GM18505 (cell line): ENCODE results near the gene WNT9A.

Source experiments
- ATAC-seq: cut with Tn5 transposase; IDR thresholded peaks from one replicate; pipeline ENCODE4 v1.9.1; 2021; ENCODE audit not compliant: unreplicated experiment
- POLR2A ChIP-seq: IDR thresholded peaks from 4 replicates; pipeline ENCODE4 v1.6.1; 2011; ENCODE audit warnings: borderline replicate concordance; ENCODE audit not compliant: insufficient read depth, insufficient read length; ENCODE audit errors: extremely low read depth

Gene WNT9A

DNA sequence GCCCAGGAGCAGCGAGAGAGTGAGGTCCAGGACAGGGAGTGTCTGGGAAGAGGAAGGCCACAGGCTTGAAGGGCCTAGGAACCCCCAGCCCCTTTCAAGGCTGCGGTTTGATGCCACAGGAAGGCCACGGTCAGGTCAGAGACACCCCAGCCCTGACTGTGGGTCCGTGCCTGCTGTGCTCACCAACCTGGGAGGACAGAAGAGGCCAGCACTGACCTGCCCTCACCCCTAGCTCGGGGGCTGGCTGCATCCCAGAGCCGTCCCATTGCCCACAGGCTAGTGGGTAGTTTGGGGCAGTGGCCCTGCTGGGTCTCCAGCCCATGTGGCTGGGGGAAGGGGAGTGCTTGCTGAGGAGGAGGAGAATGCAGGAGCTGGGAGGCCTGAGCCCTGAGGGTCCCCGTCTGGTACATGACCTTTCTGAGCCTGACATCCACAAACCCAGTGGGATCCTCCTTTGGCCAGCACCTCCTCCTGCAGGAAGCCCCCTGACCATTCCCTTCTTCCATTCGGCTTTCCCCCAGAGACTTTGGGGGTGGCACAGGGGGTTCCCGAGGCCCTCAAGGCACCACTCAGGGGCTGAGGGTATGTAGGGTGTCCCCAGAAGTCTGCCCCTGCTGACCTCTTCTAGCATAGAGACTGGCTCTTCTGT lies 54.3 kb downstream of the WNT9A start:
- no peak for ATAC-seq
- no peak for TF ChIP-seq POLR2A

DNA sequence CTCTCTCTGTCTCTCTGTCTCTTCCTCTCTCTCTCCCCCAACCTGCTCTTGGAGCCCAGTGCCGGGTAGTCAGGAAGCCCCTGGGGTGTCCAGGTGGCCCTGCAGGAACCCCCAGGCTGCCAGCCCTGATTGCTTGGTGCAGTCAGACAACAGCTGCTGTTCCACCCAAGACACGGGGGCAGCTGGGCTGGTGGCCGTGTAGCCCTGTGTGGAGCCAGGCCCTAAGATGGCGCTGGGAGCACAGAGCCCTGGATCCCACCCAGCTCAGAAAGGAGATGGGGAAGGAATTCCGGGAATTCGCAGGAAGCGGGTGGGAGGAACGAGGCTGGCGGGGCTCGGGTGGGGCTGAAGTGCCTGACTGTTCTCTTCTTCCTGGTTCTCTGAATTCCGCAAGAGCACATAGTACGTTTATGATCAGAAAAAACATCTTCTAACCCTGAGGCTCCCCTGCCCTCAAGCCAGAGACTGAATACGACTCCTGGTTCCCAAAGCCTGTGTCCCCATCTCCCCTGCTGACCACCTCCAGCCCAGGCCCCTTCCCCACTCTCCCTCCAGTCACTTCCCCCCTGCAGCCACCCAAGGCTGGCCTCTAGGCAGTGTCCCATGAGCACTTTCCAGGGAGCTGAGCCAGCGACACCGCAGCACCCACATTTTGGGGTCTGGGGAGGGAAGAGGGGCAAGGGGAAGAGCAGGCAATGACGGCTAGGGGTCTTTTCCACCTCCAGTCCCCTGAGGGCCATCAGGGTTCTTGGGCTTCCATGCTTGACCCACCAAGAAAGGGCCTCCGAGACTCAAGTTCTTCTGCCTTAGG lies 55.0 kb downstream of the WNT9A start:
- no peak for ATAC-seq
- TF ChIP-seq POLR2A, result no peak

DNA sequence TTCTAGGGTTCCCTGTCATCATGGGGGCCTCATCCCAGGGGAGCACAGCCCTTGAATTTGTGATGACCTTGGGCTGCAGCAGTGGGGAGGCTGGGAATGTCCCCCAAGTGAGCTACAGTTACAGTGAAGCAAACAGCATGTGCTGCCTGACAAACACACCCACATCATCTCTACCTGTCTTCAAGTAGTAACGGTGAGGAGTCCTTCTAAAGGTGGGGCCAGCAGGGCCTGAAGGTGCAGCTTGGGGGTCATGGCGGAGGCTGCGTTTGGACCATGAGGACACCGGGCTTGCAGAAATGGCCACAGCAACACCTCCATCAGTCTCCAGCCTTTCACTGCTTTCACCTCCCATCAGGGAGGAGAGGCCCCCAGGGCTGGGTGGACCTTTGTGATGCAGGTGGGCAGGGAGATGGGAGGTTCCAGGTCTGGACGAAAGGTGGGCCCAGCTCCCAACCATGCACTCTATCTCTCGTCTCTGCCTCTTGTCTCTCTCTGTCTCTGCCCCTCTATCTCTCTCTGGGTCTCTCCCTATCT lies 55.7 kb downstream of the WNT9A start:
- TF ChIP-seq POLR2A, result no peak
- ATAC-seq, result no peak

DNA sequence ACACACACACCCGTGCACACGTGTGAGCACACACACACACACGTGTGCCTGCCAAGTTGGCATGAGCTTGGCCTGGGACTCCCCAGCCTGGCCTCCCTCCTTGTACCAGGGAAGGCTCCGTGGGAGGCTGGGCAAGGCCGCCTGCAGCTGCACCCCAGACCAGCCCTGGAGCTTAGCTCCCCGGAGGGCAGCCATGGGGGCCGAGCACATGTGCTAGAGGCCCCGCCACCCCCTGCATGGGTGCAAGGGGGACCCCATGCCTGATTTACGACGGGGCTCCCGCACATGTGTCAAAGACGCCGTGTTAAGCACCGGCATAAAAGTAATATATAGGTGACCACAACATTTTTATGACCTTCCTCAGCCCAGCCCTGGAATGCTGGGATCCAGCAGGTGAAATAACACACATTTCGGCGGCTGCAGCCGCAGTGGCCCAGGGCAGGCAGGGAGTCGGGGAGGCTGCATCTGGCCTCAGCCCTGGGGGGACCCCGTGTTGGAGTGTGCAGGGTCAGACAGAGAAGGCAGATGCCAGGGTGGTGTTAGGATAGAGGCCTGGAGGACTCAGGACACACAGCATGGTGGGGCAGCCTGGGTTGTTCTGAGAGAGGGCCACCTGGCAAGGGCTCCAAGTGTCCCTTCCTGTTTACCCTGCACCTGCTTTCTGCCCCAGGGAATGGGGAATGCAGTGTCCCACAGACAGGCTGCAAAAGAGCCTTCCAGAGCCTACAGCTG lies 56.3 kb downstream of the WNT9A start:
- no peak for ATAC-seq
- TF ChIP-seq POLR2A, result no peak

DNA sequence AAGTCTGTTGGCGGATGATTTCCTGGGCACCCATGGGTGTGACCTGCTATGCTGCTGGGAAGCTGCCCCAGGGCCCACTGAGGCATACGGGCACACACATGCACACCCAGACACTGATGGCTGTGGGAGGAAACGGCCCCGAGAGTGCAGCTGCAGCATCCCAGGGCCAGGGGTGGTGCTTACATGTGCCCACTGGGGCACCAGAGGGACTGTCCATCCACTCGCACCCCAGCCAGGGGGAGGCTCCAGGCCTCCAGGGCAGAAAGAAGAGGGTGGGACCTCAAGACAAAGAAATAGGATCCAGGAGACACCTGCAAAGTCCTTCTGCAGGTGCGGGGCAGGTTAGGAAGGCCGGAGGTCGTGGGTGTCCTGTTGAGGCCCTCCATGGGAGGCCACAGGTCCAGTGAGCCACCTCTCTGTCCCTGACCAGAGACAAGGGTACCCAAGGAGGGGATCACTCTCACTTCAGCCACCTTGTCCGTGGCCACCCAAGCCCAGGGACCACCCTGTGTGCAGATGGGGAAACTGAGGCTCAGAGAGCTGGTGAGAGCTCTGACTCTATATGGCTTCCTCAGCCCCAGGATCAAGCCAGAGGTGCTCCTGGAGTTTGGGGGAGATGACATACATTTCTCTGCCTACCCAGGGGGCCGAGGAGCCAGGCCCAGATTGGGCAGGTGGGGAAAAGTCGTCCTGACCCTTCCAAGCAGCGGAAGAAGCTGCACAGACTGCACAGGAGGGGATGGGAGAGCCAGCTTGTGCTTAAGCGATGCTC lies 57.1 kb downstream of the WNT9A start:
- TF ChIP-seq POLR2A, result no peak
- no peak for ATAC-seq

DNA sequence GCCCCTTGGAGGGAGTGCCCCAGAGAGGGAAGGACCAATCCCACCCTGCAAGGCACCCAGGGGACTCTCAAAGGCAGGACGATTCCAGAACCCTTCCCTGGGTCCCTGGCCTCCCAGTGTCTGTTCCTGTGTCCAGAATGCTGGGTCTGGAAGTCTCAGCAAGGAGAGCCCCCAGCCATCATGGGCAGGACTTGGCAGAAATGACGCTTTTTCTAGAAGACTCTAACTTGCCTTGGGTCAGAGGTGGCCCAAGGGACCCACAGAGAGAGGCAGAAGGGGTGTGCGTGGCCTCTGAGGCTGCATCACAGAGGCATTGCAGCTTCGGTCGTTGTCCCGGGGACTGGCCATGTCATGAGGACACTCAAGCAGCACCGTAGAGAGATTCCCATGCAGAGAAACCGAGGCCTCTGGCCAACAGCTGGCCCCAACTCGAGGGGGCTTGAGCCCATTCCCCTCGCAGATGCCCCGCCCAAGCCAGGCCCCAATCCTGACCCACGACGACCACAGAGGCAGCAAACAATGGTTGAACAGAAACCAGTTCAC lies 57.8 kb downstream of the WNT9A start:
- TF ChIP-seq POLR2A, result no peak
- ATAC-seq, result no peak

DNA sequence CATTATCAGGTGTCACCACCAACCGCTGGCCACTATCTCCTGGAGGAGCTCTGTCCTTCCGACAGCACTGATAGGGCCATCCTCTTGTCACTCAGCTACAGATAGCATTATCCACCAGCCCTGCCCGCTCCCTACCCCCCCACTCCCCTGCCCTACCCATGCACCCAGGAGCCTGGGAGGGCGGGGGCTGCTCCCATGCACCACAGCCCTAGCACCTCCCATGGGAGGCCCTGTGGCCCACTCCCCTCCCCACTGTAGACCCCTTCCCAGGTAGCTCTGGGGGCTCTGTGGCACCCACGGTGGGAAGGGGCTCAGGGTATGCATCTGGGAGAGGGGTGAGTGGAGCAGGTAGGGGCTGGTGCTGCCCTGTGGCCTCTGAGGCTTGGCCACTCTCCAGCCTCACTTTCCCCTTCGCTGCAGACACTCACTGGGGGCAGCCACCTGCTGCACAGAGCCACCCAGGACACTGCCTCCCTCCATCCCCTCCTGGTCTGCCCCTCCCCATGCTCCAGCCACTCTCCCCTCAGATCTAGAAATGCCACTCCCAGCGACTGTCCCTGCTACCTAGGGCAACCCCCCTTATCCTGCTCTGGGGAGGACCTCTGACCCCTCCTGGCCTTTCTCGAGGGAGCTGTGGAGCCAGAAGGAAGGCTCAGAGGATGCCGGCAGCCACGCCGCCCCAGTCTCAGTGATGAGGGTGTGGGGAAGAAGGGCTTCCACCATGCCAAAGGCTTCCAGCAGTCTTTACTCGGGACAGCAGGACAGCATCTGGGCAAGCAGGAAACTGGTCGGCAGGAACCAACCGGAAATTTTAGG lies 58.5 kb downstream of the WNT9A start:
- TF ChIP-seq POLR2A, result no peak
- ATAC-seq, result no peak

DNA sequence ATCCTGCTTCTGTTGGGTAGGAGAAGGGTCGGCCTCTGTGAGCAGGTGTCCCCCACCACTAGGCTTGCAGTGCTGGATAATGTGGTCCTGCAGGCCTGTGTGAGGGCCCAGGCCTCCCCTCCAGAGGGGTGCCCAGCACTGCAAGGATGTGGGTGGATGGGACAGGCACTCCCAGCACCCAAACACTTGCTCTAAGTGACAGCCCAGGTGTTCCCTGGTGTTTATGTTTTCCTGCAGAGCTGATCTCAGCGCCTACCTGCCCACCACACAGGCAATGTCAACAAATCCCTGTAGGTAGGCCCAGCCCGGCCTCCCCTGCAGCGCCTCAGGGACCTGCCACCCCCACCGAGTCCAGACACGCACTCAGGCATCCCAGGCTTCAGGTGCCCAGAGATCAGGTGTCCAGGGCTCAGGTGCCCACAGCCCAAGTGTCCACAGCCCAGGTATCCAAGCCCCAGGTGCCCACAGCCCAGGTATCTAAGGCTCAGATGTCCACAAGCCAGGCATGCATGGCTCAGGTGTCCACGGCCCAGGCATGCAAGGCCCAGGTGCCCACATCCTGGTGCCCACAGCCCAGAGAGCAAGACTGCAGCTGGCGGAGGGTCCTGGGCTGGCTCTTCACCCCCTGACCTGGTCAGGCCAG lies 59.2 kb downstream of the WNT9A start:
- no peak for ATAC-seq
- TF ChIP-seq POLR2A, result no peak

DNA sequence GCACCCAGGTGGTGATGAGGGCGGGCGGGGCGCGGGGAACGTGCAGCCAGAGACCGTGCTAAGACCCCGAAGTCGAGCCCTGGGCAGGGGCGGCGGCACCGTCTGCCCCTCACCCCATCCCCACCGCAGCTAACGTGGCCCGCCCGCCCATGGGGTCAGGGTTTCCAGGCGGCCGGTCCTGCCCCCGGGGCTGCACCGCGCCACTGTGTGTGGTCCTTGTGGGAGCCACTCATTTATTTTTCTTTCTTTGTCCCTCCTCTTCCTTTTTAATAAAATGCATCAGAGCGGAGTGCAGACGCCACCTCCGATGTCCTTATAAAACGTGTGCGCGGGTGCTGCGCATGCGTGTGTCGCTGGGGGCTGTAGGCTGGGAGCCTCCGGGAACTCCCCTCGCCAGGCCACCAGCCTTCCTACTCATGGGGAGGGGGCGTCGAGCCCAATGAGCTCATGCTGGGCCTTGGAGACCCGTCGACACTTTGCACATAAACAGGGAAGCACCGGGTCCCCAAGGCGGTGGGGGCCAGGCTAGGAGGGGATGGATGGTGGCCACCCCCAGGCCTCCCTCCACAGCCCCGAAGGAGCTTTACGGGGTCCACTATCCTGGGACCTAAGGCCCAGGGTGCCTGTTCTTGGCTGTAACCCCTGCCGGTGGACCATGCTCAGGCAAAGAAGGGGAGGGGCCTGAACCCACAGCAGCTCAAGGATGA lies 59.9 kb downstream of the WNT9A start:
- ATAC-seq, result no peak
- no peak for TF ChIP-seq POLR2A

DNA sequence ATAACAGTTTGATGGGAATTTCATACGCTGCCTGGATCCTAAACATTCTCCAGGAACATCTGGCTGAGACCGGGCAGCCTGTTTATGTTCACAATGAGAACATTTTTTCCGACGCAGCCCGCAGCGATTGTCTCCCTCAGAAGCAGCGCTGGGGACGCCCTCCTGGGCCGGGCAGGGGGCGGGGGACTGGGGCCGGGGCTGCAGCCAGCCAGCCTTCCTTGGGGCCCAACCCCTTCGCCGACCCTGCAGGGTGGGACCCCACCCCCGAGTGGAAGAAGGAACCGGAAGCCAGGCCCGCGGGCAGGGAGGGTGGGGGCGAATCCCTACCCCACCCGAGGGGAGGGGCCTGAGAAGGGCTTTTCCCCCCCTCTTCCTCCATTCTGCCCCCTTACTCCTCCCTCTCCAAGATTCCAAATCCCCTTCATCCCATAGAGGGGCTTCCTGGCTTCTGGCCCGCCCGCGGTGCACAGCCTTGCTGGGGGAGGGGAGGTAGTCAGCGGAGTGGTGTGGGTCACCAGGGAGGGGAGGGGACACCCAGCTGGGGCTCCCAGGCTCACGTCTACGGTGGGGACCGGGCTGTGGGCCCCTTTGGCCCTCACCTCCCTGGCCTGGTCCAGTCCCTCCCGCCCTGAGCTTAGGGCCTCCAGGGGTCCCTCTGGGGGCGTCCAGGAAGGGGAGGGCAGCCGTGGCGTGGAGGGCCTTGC lies 60.6 kb downstream of the WNT9A start:
- no peak for TF ChIP-seq POLR2A
- no peak for ATAC-seq
